Stimulated activated CD8-positive, alpha-beta memory T cell treated with anti-CD3 and anti-CD28 coated beads, Interleukin-7, amount 100 ng/mL, for 48 hours (primary cell): ENCODE measurements around the gene SETD2.
"Not testable (repeated sequence)": the region's sequence is repeated elsewhere in the genome, so short reads cannot be mapped to it uniquely, and the experiment has no call there.

Experiments used
- DNase-seq, 2 donors: peaks; one replicate each; pipeline ENCODE4 v3.0.0-alpha.2; 2020; ENCODE audit warnings: low read depth in 1 of 2; ENCODE audit errors: extremely low read depth in 1 of 2

The SETD2 gene

GRCh38 chr3:47102081-47102600 is 61.8 kb downstream of the SETD2 start:
- DNase-seq: no peak

- DNase-seq: no peak
Measured at GRCh38 chr3:47098910-47099309, 65.0 kb downstream of the SETD2 start.

- DNase-seq: no peak
Measured at GRCh38 chr3:47097864-47098263, 66.0 kb downstream of the SETD2 start.

- no peak for DNase-seq
Measured at GRCh38 chr3:47096959-47097358, 67.0 kb downstream of the SETD2 start.

GRCh38 chr3:47092090-47092489 is 71.8 kb downstream of the SETD2 start:
- no peak for DNase-seq

GRCh38 chr3:47089630-47090029 is 74.3 kb downstream of the SETD2 start:
- no peak for DNase-seq

- no peak for DNase-seq
Measured at GRCh38 chr3:47086071-47086470, 77.8 kb downstream of the SETD2 start.

- no peak for DNase-seq
Measured at GRCh38 chr3:47083786-47084185, 80.1 kb downstream of the SETD2 start.

GRCh38 chr3:47082519-47082918 is 81.4 kb downstream of the SETD2 start:
- DNase-seq: no peak

GRCh38 chr3:47079432-47079831 is 84.5 kb downstream of the SETD2 start:
- DNase-seq: no peak

GRCh38 chr3:47073685-47074084 is 90.2 kb downstream of the SETD2 start:
- no peak for DNase-seq

GRCh38 chr3:47070770-47071169 is 93.1 kb downstream of the SETD2 start:
- no peak for DNase-seq

GRCh38 chr3:47066259-47066658 is 97.7 kb downstream of the SETD2 start:
- DNase-seq: not testable (repeated sequence)

- no peak for DNase-seq
Measured at GRCh38 chr3:47065681-47066080, 98.2 kb downstream of the SETD2 start.

GRCh38 chr3:47065058-47065457 is 98.9 kb downstream of the SETD2 start:
- no peak for DNase-seq

GRCh38 chr3:47057212-47057671 is 106.7 kb downstream of the SETD2 start:
- DNase-seq: peak in 1 of 2 donors; percentile 45

- DNase-seq: no peak
Measured at GRCh38 chr3:47056705-47057104, 107.2 kb downstream of the SETD2 start.

- DNase-seq: no peak
Measured at GRCh38 chr3:47054412-47054811, 109.5 kb downstream of the SETD2 start.

GRCh38 chr3:47047673-47048072 is 116.2 kb downstream of the SETD2 start:
- no peak for DNase-seq

GRCh38 chr3:47047069-47047468 is 116.8 kb downstream of the SETD2 start:
- DNase-seq: no peak

GRCh38 chr3:47042231-47042791 is 121.6 kb downstream of the SETD2 start:
- no peak for DNase-seq

- DNase-seq: no peak
Measured at GRCh38 chr3:47041114-47041513, 122.8 kb downstream of the SETD2 start.

- not testable (repeated sequence) for DNase-seq
Measured at GRCh38 chr3:47037302-47037701, 126.6 kb downstream of the SETD2 start.
